GM12872 (cell line): ENCODE data around the gene RPL6.

ENCODE experiments used
- TF ChIP-seq, protein P1 (sequence below): IDR thresholded peaks from 3 replicates; pipeline ENCODE4 v1.5.1; 2011; ENCODE audit warnings: low read depth, mild to moderate bottlenecking, low read length, moderate library complexity; ENCODE audit not compliant: insufficient read depth

The RPL6 gene

DNA sequence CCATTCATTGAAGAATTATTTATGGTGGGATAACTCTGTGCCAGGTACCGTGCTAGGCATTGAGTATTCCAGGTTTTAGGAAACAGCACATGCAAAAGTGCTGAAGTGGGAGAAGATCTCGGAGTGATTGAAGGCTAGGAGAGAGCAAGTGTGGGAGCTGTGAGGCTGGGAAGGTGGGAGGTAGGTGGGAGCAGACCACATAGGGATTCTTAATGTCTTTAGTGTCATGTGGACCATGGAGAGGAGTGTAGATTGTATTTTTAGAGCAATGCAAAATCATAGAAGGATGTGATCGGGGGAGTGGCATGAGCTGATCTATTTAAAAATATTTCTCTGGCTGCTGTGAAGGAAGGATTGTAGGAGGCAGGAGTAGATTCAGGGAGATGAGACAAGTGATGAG lies 14.7 kb upstream of the RPL6 start:
- TF ChIP-seq, protein P1, sequence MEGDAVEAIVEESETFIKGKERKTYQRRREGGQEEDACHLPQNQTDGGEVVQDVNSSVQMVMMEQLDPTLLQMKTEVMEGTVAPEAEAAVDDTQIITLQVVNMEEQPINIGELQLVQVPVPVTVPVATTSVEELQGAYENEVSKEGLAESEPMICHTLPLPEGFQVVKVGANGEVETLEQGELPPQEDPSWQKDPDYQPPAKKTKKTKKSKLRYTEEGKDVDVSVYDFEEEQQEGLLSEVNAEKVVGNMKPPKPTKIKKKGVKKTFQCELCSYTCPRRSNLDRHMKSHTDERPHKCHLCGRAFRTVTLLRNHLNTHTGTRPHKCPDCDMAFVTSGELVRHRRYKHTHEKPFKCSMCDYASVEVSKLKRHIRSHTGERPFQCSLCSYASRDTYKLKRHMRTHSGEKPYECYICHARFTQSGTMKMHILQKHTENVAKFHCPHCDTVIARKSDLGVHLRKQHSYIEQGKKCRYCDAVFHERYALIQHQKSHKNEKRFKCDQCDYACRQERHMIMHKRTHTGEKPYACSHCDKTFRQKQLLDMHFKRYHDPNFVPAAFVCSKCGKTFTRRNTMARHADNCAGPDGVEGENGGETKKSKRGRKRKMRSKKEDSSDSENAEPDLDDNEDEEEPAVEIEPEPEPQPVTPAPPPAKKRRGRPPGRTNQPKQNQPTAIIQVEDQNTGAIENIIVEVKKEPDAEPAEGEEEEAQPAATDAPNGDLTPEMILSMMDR: no peak

DNA sequence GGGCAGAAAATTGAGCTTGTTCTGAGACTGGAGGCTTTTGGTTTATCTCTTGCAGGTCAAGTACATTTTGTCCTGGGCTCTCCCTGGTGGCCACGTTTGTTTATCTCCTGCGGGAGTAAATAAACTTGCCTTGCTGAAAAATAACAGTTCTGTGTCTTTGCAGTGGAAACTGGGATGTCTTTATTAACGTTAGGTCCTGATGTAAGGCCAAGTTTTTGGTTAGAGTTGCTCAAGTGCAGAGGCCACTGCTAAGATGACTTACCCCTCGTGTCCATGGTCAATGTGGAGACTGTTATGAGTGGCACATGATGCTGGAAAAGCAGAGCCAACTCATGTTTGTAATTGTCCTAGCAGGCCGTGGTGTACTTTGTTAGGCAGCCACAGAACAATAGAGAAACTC lies 13.1 kb upstream of the RPL6 start:
- TF ChIP-seq, protein P1: no peak

DNA sequence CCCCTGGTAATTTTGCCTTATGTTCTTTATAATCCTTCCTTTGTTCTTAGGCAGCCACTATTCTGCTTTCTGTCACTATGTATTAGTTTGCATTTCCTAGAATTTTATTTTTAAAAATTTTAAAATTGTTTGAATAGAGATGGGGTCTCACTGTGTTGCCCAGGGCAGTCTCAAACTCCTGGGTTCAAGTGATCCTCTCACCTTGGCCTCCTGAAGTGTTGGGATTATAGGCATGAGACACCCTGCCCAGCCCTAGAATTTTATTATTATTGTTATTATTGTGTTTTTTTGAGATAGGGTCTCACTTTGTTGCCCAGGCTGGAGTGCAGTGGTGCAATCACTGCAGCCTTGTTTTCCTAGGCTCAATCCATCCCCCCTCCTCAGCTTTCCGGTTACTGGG lies 12.0 kb upstream of the RPL6 start:
- TF ChIP-seq, protein P1: no peak

DNA sequence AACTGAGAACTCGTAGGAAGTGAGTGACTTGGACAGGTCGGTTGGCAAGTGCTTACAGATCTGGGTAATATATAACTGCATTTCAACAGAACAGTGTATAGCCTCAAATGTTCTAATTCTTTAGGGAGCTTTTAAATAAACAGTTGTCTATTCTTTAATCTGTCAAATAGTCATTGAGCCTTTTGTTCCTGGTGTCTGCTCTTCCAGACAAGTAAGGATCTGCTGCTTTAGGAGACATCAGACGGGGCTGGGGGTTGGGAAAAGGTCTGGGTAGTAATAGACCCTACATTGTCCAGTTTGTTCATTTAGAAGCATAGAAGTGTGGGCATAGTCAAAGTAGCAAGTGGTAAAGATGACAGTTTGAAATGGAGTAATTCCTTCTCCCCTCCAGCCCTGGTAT lies 11.3 kb upstream of the RPL6 start:
- TF ChIP-seq, protein P1: no peak

DNA sequence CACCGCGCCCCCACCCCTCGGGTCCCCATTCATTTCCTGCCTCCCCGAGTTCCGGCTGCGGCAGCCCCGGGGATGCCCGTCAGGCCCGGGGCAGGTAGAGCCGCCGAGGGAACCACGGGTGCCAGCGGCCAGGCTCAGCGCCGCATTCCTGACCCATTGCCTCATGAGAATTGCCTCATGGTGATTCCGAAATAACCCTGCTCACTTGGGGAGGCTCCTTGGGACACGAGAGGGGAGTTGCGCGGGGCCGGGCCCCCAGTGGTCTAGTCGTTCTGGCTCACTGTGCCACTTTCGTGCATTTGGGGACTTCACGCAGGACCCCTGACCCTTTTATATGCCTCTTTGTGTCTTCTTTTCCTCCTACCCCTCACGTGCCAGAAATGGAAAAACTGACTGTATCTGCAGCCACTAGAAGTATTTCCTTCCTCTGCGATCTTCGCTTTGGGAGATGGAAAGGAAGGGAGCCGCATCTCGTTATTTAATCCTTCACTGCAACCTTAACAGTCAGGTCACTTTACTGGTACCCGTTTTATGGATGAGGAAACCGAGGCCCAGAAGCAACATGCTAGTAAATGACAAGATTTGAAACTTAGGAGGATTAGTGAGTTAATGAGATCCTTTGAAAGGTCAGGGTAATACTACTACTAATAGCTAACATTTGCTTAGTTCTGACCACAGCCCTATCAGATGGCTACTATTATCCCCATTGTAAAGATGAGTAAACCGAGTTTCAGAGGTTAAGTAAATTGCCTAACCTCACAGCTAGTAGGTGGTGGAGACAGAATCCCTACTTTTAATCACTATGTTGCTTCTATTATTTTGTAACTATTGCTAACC lies 10.1 kb upstream of the RPL6 start:
- TF ChIP-seq, protein P1: no peak

DNA sequence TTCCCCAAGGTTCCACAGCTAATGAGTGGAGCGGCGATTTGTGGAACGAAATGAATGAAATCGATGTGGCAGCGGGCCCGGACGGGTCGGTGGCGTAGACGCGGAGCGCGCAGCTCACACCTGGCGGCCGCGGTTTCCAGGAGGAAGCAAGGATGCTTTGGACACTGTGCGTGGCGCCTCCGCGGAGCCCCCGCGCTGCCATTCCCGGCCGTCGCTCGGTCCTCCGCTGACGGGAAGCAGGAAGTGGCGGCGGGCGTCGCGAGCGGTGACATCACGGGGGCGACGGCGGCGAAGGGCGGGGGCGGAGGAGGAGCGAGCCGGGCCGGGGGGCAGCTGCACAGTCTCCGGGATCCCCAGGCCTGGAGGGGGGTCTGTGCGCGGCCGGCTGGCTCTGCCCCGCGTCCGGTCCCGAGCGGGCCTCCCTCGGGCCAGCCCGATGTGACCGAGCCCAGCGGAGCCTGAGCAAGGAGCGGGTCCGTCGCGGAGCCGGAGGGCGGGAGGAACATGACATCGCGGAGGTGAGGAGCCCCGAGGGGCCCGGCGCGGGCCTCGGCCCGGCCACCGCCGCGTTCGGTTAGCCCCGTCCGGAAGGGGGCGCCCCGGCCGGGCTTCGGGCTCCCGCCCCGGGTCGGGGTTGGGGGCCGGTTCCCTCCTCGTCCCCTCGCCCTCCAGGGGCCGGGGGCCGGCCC lies 9.3 kb upstream of the RPL6 start, which contains the start of gene PTPN11:
Gene PTPN11, plus strand, starts transcription at position 340 of the 689 bp plus-strand sequence. Its CDS starts 165 bp downstream, at position 505.
- TF ChIP-seq, protein P1: peak; percentile 47; the same call in 2 of the 3 replicates

DNA sequence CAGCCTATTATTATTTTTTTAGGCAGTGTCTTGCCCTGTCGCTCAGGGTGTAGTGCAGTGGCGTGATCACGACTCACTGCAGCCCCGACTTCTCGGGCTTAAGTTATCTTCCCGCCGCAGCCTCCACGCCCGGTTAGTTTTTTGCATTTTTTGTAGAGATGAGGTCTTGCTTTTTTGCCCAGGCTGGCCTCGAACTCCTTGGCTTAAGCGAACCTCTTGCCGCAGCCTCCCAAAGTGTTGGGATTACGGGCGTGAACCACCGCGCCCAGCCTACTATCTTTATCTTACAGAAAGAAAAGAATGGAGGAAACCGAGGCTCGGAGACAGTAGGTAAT lies 8.8 kb upstream of the RPL6 start:
- TF ChIP-seq, protein P1: no peak
